A549 (cell line): ENCODE data around the gene PELI3.

Experiments used
- CBX2 ChIP-seq: fragments of 200-600 bp; sonication (generic); IDR thresholded peaks from 2 replicates; pipeline ENCODE4 v1.6.1; 2016; ENCODE audit warnings: low read depth, mild to moderate bottlenecking, borderline replicate concordance
- CTCF ChIP-seq: fragments of >200 bp; sonication (Bioruptor Twin); formaldehyde crosslinking; IDR thresholded peaks from 3 replicates; pipeline ENCODE4 v1.5.1; 2016
- JUN ChIP-seq, 2 experiments: fragments of >200 bp; sonication (Bioruptor Twin); formaldehyde crosslinking; IDR thresholded peaks; 2 replicates in 1 of 2; 3 replicates in 1 of 2; pipeline ENCODE4 v1.6.1; 2016 to 2017
- KDM1A ChIP-seq: fragments of 200-600 bp; sonication (generic); IDR thresholded peaks from 2 replicates; pipeline ENCODE4 v1.6.1; 2016; ENCODE audit warnings: low read depth, mild to moderate bottlenecking
- MAZ ChIP-seq: fragments of 150-350 bp; IDR thresholded peaks from 2 replicates; pipeline ENCODE4 v1.6.1; 2014; ENCODE audit warnings: antibody characterized with exemption, low read depth, low read length, borderline replicate concordance
- MYC ChIP-seq: IDR thresholded peaks from 2 replicates; pipeline ENCODE4 v1.6.1; 2012; ENCODE audit warnings: mild to moderate bottlenecking, inconsistent platforms, low read length, improper control_type of control experiment, borderline replicate concordance
- POLR2A ChIP-seq: IDR thresholded peaks from 2 replicates; pipeline ENCODE4 v1.6.1; 2012; ENCODE audit warnings: mild to moderate bottlenecking, low read length
- RAD21 ChIP-seq, 2 experiments: fragments of >200 bp in 1 of 2; sonication (Bioruptor Twin) in 1 of 2; formaldehyde crosslinking in 1 of 2; IDR thresholded peaks in 1 of 2; conservative IDR thresholded peaks in 1 of 2; 2 replicates in 1 of 2; 3 replicates in 1 of 2; pipeline ENCODE4 v1.6.1; 2012 to 2018; ENCODE audit warnings: inconsistent platforms in 1 of 2
- REST ChIP-seq: fragments of 200-600 bp; sonication (generic); IDR thresholded peaks from 2 replicates; pipeline ENCODE4 v1.6.1; 2016; ENCODE audit warnings: antibody characterized with exemption, mild to moderate bottlenecking, moderate library complexity
- SMC3 ChIP-seq: fragments of >200 bp; sonication (Bioruptor Twin); formaldehyde crosslinking; IDR thresholded peaks from 3 replicates; pipeline ENCODE4 v1.6.1; 2018; ENCODE audit warnings: inconsistent platforms
- ZNF302 ChIP-seq: fragments of 250-450 bp; sonication (Bioruptor Pico); IDR thresholded peaks from 2 replicates; pipeline ENCODE4 v1.9.0; 2021; ENCODE audit warnings: inconsistent platforms, mild to moderate bottlenecking, moderate library complexity
- TF ChIP-seq, protein P1 (sequence below): fragments of 250-450 bp; sonication (Bioruptor Pico); IDR thresholded peaks from 2 replicates; pipeline ENCODE4 v1.5.0; 2021; ENCODE audit warnings: mild to moderate bottlenecking, moderate library complexity, borderline replicate concordance
- TF ChIP-seq, protein P2 (sequence below): fragments of 450-650 bp; IDR thresholded peaks from 2 replicates; pipeline ENCODE4 v1.6.1; 2014; ENCODE audit warnings: antibody characterized with exemption

- no peak for TF ChIP-seq POLR2A
- TF ChIP-seq MAZ: no peak
- TF ChIP-seq, protein P1, sequence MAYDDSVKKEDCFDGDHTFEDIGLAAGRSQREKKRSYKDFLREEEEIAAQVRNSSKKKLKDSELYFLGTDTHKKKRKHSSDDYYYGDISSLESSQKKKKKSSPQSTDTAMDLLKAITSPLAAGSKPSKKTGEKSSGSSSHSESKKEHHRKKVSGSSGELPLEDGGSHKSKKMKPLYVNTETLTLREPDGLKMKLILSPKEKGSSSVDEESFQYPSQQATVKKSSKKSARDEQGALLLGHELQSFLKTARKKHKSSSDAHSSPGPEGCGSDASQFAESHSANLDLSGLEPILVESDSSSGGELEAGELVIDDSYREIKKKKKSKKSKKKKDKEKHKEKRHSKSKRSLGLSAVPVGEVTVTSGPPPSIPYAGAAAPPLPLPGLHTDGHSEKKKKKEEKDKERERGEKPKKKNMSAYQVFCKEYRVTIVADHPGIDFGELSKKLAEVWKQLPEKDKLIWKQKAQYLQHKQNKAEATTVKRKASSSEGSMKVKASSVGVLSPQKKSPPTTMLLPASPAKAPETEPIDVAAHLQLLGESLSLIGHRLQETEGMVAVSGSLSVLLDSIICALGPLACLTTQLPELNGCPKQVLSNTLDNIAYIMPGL (CRISPR knock-in tag): no peak
- no peak for TF ChIP-seq CTCF
- TF ChIP-seq REST: no peak
- no peak for TF ChIP-seq MYC
- TF ChIP-seq SMC3: no peak
- TF ChIP-seq KDM1A: no peak
- TF ChIP-seq JUN (IDR thresholded peaks at IDR 0.05): no peak
- TF ChIP-seq, protein P2, sequence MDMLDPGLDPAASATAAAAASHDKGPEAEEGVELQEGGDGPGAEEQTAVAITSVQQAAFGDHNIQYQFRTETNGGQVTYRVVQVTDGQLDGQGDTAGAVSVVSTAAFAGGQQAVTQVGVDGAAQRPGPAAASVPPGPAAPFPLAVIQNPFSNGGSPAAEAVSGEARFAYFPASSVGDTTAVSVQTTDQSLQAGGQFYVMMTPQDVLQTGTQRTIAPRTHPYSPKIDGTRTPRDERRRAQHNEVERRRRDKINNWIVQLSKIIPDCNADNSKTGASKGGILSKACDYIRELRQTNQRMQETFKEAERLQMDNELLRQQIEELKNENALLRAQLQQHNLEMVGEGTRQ: no peak
- TF ChIP-seq ZNF302: no peak
- TF ChIP-seq CBX2: no peak
- TF ChIP-seq RAD21 (conservative IDR thresholded peaks at IDR 0.05 in 1 of 2, IDR thresholded peaks at IDR 0.05 in 1 of 2): no peak
These were observed 4.4 kb downstream of the PELI3 start for GRCh38 chr11:66471142-66471541.
